Psoas muscle (tissue), 8 donors: ENCODE measurements around the gene CPT1B. TPM values are rescaled to one million over a fixed set of nuclear protein-coding genes. Genes with fewer than 3 reads are reported as not detected.

Experiments
- ATAC-seq, 4 donors: fragments of 200-7000 bp; cut with Tn5 transposase; one replicate each; pipeline ENCODE4 v1.9.1; 2020; ENCODE audit warnings: moderate library complexity in 3 of 4, mild to moderate bottlenecking in 2 of 4
- DNase-seq, 2 donors: peaks; one replicate each; pipeline ENCODE4 v3.0.0-alpha.2; 2020
- H3K27ac ChIP-seq: fragments of 200-600 bp; one replicate; pipeline ENCODE4 v1.8.0; 2022
- H3K27me3 ChIP-seq, 3 donors: fragments of 200-600 bp in 1 of 3; one replicate each; pipeline versions ENCODE4 v1.6.1 to v1.8.0; 2013 to 2022; ENCODE audit warnings: low read length in 2 of 3, mild to moderate bottlenecking in 2 of 3, moderate library complexity in 1 of 3; ENCODE audit not compliant: insufficient read depth in 3 of 3
- H3K36me3 ChIP-seq, 2 donors: fragments of 200-600 bp in 1 of 2; one replicate each; pipeline versions ENCODE4 v1.6.1 to v1.8.0; 2013 to 2022; ENCODE audit warnings: low read depth in 1 of 2, mild to moderate bottlenecking in 1 of 2, moderate library complexity in 1 of 2; ENCODE audit not compliant: insufficient read depth in 1 of 2
- H3K4me1 ChIP-seq: fragments of 200-600 bp; one replicate; pipeline ENCODE4 v1.8.0; 2022
- H3K4me3 ChIP-seq: fragments of 200-600 bp; one replicate; pipeline ENCODE4 v1.8.0; 2022; ENCODE audit warnings: mild to moderate bottlenecking
- H3K9me3 ChIP-seq: fragments of 200-600 bp; one replicate; pipeline ENCODE4 v1.8.0; 2022
- CTCF ChIP-seq: fragments of 200-600 bp; IDR thresholded peaks from one replicate; pipeline ENCODE4 v1.8.0; 2022; ENCODE audit warnings: antibody characterized with exemption
- WGBS, 3 donors: extraction: QIAGEN DNeasy Blood & Tissue Kit; methylation state at CpG; one replicate each; pipeline versions ENCODE4 v1.1.6 to v1.1.7; 2013; 5-methylcytosine and 5-hydroxymethylcytosine counted together
- intact Hi-C, 2 donors: fragments of 100-400 bp; cut with DNase I; formaldehyde crosslinking; loops; one replicate each; pipeline versions ENCODE4 v1.11.0 to v1.14.2; 2022
- polyA plus RNA-seq, 3 donors: library from polyadenylated mRNA; stranded (reverse); fragments of 200-250 nt; gene quantifications; one replicate each; pipeline ENCODE4 v1.2.3, GENCODE V29; 2013
- total RNA-seq, 4 donors: library from RNA; stranded (reverse); fragmentation: NEBNext Ultra II Directional in 2 of 4; extraction: Animal tissue kit (Norgen Biotek cat#: 25700) in 2 of 4; gene quantifications; one replicate each; pipeline versions ENCODE4 v1.2.1 to v1.2.4, GENCODE V29; 2021 to 2023
- donor health status: healthy with polysubstance abuse.
- donor health status: DM: no; HTN: no; CAD: no; lungs with moderate emphysema.
- donor health status: Bipolar disorder and iron deficiency.
- donor health status: healthy.
- donor health status: DM: yes; HTN: yes; CAD: no.
- donor health status: DM: no; HTN: no; CAD: no.
- donor health status: DM: no; HTN: no; CAD: no.
- donor health status: DM: yes; HTN: yes; CAD: no.

Gene CPT1B
- total and polyA plus RNA-seq, 7 donors: 57.4 to 144 (median 87.6) TPM

- Histone ChIP-seq H3K27ac (no peak overlapping the region), H3K27me3 (peaks cover 0 to 52% (median 21%) of the 10 kb centered on the region in 3 donors), H3K4me1 (no peaks in the 10 kb centered on the region), H3K9me3 (no peaks in the 10 kb centered on the region), H3K4me3 (no peak overlapping the region), H3K36me3 (no peaks in the 10 kb centered on the region)
- ATAC-seq: no peak
- no peak for DNase-seq
- WGBS, 3 donors: 64 to 68% (median 65%) methylated on average over 6 of the region's 6 CpGs
- intact Hi-C loops: no loop called here
- TF ChIP-seq CTCF: no peak
Measured at GRCh38 chr22:50607659-50608020, 29.4 kb upstream of the CPT1B start.

GRCh38 chr22:50606946-50607658 is 28.9 kb upstream of the CPT1B start:
- no peak for TF ChIP-seq CTCF
- no peak for DNase-seq
- H3K4me1 ChIP-seq: no peaks in the 10 kb centered on the region
- ATAC-seq: no peak
- peaks cover 0 to 57% (median 26%) of the 10 kb centered on the region in 3 donors for H3K27me3 ChIP-seq
- WGBS, 3 donors: 68 to 85% (median 72%) methylated on average over 15 to 18 of the region's 18 CpGs
- H3K27ac ChIP-seq: no peak overlapping the region
- no peak overlapping the region for H3K4me3 ChIP-seq
- intact Hi-C loops: no loop called here
- H3K9me3 ChIP-seq: no peaks in the 10 kb centered on the region
- no peaks in the 10 kb centered on the region for H3K36me3 ChIP-seq

GRCh38 chr22:50606165-50606945 is 28.1 kb upstream of the CPT1B start:
- H3K4me3 ChIP-seq: no peak overlapping the region
- WGBS, 3 donors: 70 to 76% (median 73%) methylated on average over 17 to 19 of the region's 19 CpGs
- ATAC-seq (no peak), DNase-seq (no peak)
- H3K9me3 ChIP-seq: no peaks in the 10 kb centered on the region
- TF ChIP-seq CTCF: no peak
- intact Hi-C loops: no loop called here
- H3K27ac ChIP-seq: no peak overlapping the region
- H3K27me3 ChIP-seq: peaks cover 0 to 63% (median 27%) of the 10 kb centered on the region in 3 donors
- no peaks in the 10 kb centered on the region for H3K36me3 ChIP-seq
- no peaks in the 10 kb centered on the region for H3K4me1 ChIP-seq

- ATAC-seq (no peak), DNase-seq (peak in 1 of 2 donors; percentile 36)
- peaks cover 0 to 65% (median 29%) of the 10 kb centered on the region in 3 donors for H3K27me3 ChIP-seq
- no peaks in the 10 kb centered on the region for H3K9me3 ChIP-seq
- intact Hi-C loops: no loop called here
- TF ChIP-seq CTCF: no peak
- H3K4me3 ChIP-seq: no peak overlapping the region
- 82 to 84% (median 84%) methylated on average over 20 of the region's 20 CpGs for WGBS, 3 donors
- H3K4me1 ChIP-seq: no peaks in the 10 kb centered on the region
- H3K27ac ChIP-seq: no peak overlapping the region
- H3K36me3 ChIP-seq: no peaks in the 10 kb centered on the region
Measured at GRCh38 chr22:50605613-50606074, 27.4 kb upstream of the CPT1B start.
